K562 (cell line): Measurements from ENCODE around the gene ZFPM1. TPM values are rescaled to one million over a fixed set of nuclear protein-coding genes. Genes with fewer than 3 reads are reported as not detected.

ENCODE experiments used
- FOXM1 ChIP-seq, 2 experiments: fragments of 450-650 bp in 1 of 2; sonication (generic) in 1 of 2; formaldehyde crosslinking in 1 of 2; IDR thresholded peaks; 2 replicates each; pipeline versions ENCODE4 v1.6.1 to v1.9.0; 2017 to 2022; ENCODE audit warnings: low read depth in 2 of 2, mild to moderate bottlenecking in 2 of 2, missing genetic modification reagents in 1 of 2, moderate library complexity in 1 of 2
- L3MBTL2 ChIP-seq: fragments of 450-650 bp; IDR thresholded peaks from 2 replicates; pipeline ENCODE4 v1.6.1; 2016; ENCODE audit warnings: mild to moderate bottlenecking, moderate library complexity
- SMARCE1 ChIP-seq: fragments of 450-650 bp; IDR thresholded peaks from 2 replicates; pipeline ENCODE4 v1.7.1; 2016; ENCODE audit warnings: mild to moderate bottlenecking
- TAF7 ChIP-seq: fragments of 450-650 bp; IDR thresholded peaks from 2 replicates; pipeline ENCODE4 v1.6.1; 2016; ENCODE audit warnings: missing genetic modification characterization, missing compliant biosample characterization
- TRIM28 ChIP-seq: fragments of 450-650 bp; IDR thresholded peaks from 2 replicates; pipeline ENCODE4 v1.6.1; 2017
- VEZF1 ChIP-seq: fragments of 200-800 bp; sonication (Bioruptor generic); IDR thresholded peaks from 2 replicates; pipeline ENCODE4 v1.6.1; 2017; ENCODE audit warnings: missing genetic modification characterization, missing compliant biosample characterization
- ZC3H8 ChIP-seq: fragments of 450-650 bp; IDR thresholded peaks from 2 replicates; pipeline ENCODE4 v1.6.1; 2017
- ZNF133 ChIP-seq: fragments of 250-450 bp; sonication (Bioruptor Pico); IDR thresholded peaks from 2 replicates; pipeline ENCODE4 v1.4.0; 2020; ENCODE audit warnings: mild to moderate bottlenecking
- ZNF407 ChIP-seq: fragments of 450-650 bp; IDR thresholded peaks from 2 replicates; pipeline ENCODE4 v1.6.1; 2016; ENCODE audit warnings: low read depth
- ZNF445 ChIP-seq: fragments of 250-450 bp; sonication (Bioruptor Pico); IDR thresholded peaks from 2 replicates; pipeline ENCODE4 v1.4.0; 2020; ENCODE audit warnings: low read depth, mild to moderate bottlenecking, moderate library complexity
- polyA plus RNA-seq, 8 experiments: library from polyadenylated mRNA; depleted of rRNA in 4 of 8; stranded (reverse) in 5 of 8; unstranded in 3 of 8; fragments of >200 nt; fragmentation: Nextera tagmentation in 2 of 8; fragmentation: Illumina TruSeq in 1 of 8; extraction: Ambion mirVana in 2 of 8; extraction: Trizol in 1 of 8; gene quantifications; 2 replicates each; pipeline versions ENCODE4 v1.2.1 to v1.2.3, GENCODE V29; 2011 to 2014; ENCODE audit warnings: inconsistent platforms in 1 of 8, missing spikeins in 1 of 8
- total RNA-seq, 7 experiments: library from RNA; depleted of rRNA in 6 of 7; stranded (reverse); fragments of >200 nt in 6 of 7; fragmentation: Illumina TruSeq in 2 of 7; extraction: Trizol in 2 of 7; gene quantifications; 2 replicates each; pipeline versions ENCODE4 v1.2.1 to v1.2.3, GENCODE V29; 2011 to 2021; ENCODE audit warnings: low replicate concordance in 1 of 7
- TF ChIP-seq, protein P1 (sequence below): sonication (generic); formaldehyde crosslinking; IDR thresholded peaks from 2 replicates; pipeline ENCODE4 v1.8.0; 2022; ENCODE audit warnings: mild to moderate bottlenecking, missing genetic modification reagents
- TF ChIP-seq, protein P2 (sequence below): sonication (generic); formaldehyde crosslinking; IDR thresholded peaks from 2 replicates; pipeline ENCODE4 v1.8.0; 2023; ENCODE audit warnings: mild to moderate bottlenecking, missing genetic modification reagents

Gene ZFPM1
- total and polyA plus RNA-seq, 9 of the 15 experiments (the other 6 are each of a cell fraction or from before 2014, with no cell fraction given): 0.03 to 35.9 (median 1.4) TPM

- TF ChIP-seq, protein P1, sequence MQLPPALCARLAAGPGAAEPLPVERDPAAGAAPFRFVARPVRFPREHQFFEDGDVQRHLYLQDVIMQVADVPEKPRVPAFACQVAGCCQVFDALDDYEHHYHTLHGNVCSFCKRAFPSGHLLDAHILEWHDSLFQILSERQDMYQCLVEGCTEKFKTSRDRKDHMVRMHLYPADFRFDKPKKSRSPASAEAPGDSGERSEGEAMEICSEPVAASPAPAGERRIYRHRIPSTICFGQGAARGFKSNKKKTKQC (CRISPR knock-in tag): no peak
- TF ChIP-seq, protein P2, sequence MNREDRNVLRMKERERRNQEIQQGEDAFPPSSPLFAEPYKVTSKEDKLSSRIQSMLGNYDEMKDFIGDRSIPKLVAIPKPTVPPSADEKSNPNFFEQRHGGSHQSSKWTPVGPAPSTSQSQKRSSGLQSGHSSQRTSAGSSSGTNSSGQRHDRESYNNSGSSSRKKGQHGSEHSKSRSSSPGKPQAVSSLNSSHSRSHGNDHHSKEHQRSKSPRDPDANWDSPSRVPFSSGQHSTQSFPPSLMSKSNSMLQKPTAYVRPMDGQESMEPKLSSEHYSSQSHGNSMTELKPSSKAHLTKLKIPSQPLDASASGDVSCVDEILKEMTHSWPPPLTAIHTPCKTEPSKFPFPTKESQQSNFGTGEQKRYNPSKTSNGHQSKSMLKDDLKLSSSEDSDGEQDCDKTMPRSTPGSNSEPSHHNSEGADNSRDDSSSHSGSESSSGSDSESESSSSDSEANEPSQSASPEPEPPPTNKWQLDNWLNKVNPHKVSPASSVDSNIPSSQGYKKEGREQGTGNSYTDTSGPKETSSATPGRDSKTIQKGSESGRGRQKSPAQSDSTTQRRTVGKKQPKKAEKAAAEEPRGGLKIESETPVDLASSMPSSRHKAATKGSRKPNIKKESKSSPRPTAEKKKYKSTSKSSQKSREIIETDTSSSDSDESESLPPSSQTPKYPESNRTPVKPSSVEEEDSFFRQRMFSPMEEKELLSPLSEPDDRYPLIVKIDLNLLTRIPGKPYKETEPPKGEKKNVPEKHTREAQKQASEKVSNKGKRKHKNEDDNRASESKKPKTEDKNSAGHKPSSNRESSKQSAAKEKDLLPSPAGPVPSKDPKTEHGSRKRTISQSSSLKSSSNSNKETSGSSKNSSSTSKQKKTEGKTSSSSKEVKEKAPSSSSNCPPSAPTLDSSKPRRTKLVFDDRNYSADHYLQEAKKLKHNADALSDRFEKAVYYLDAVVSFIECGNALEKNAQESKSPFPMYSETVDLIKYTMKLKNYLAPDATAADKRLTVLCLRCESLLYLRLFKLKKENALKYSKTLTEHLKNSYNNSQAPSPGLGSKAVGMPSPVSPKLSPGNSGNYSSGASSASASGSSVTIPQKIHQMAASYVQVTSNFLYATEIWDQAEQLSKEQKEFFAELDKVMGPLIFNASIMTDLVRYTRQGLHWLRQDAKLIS (CRISPR knock-in tag): 0 out of 2 replicates have a peak, but pooled peaks have one; percentile 42
- TF ChIP-seq TRIM28 (peak; percentile 55; the same call in 1 of the 2 replicates), FOXM1 (IDR thresholded peaks at IDR 0.05; ENCODE audit: low read depth) (peak; percentile 89), FOXM1 (CRISPR knock-in tag; IDR thresholded peaks at IDR 0.05; ENCODE audit: low read depth) (no peak), SMARCE1 (peak; percentile 94), TAF7 (no peak), ZNF445 (CRISPR knock-in tag) (no peak), VEZF1 (CRISPR knock-in tag) (peak; percentile 97), ZC3H8 (no peak), ZNF133 (CRISPR knock-in tag) (no peak), ZNF407 (no peak), L3MBTL2 (peak; percentile 63)
These were observed 44.7 kb downstream of the ZFPM1 start (continued) for GRCh38 chr16:88497561-88498462.
